Measurements from ENCODE around the gene OXCT2. TPM values are rescaled to one million over a fixed set of nuclear protein-coding genes. Genes with fewer than 3 reads are reported as not detected.
"Not testable (repeated sequence)": the region's sequence is repeated elsewhere in the genome, so short reads cannot be mapped to it uniquely, and the experiment has no call there.

Gene OXCT2
- total RNA-seq, 4 donors from 2014 or later: 0.15 to 6.6 (median 1.4) TPM; not detected in 1

DNA sequence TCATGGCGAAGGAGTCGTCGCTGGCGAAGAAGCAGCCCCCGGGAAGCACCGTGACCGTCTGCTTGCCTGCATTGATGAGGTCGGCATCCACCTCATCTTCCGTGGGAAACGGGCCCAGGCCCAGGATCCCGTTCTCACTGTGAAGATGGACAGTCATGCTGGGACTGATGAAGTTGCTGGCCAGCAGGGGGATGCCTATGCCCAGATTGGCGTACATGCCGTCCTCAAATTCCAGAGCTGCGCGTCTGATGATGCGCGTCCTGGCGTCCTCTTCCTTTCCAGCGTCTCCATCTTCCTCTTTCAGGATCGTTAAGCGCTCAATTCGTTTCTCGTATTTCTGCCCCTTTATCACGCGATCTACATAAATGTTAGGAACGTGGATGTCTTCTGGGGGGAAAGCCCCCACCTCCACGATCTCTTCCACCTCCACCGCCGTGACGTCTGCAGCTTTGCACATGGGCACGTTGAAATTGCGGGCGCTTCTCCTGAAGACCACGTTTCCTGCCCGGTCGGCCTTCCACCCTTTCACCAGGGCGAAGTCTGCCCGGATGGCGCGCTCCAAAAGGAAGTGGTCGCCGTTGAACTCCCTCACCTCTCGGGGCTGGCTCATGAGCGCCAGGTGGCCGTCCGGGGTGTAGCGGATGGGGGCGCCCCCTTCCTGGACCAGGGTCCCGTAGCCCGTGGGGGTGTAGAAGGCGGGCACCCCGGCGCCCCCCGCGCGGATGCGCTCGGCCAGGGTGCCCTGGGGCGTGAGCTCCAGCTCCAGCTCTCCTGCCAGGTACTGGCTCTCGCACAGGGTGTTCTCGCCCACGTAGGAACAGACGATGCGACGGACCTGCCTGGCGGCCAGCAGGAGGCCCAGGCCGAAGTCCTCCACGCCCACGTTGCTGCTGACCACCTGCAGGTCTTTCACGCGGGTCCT, 787 bp downstream of the OXCT2 start:
- intact Hi-C loops (cut with DNase I; ENCODE audit: low total_unique reads); H3K4me3 ChIP-seq (ENCODE audit: low read depth, poor library complexity, severe bottlenecking); DNase-seq (ENCODE audit: low spot score in 2 of 2): not testable (repeated sequence)
- WGBS, 2 donors: 12 to 14% methylated on average over 23 to 25 of the region's 71 CpGs

DNA sequence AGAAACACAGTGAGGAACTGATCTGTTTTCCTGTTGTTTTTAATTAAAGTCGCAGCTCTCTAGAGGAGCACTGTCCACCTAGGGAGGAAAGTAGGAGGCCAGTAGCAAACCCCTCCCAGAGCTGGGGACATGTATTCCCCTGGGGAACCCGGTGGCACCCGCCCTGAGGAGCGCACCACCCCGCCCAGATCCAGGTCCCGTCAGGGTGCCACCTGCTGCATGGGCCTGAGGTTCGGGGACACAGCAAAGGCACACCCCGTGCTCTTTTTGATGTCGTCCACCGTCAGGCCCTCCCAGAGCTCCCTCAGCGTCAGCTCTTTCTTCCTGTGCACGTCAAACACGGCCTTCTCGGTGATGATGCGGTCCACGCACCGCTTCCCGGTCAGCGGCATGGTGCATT, 1.6 kb downstream of the OXCT2 start:
- DNase-seq (ENCODE audit: low spot score in 2 of 2); intact Hi-C loops (cut with DNase I; ENCODE audit: low total_unique reads): not testable (repeated sequence)
- WGBS, 2 donors: 83 to 85% methylated on average over 16 to 18 of the region's 19 CpGs

DNA sequence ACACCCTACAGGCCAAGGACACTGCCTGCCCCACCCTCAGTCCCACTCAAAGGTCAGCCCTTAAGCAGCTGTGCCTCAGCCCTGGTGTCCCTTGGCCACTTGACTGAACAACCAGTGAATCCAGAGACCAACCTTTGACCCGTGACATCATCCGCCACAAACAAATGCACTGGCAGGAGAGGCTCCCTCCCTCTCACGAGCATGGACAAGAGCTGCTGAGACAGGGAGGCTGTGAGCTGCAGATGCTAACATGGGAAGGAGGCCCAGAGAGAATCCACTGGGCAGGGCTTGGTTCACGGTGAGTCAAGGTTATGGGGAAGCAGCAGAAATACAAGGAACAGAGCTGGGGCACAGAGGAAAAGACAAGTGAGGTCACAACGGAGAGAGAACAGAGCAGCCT, 4.7 kb downstream of the OXCT2 start:
- WGBS, 2 donors: 40 to 57% methylated on average over 1 of the region's 5 CpGs
- intact Hi-C loops (cut with DNase I; ENCODE audit: low total_unique reads); DNase-seq (ENCODE audit: low spot score in 2 of 2); H3K4me3 ChIP-seq (ENCODE audit: low read depth, poor library complexity, severe bottlenecking): not testable (repeated sequence)

More for the DNA sequence above, 1.6 kb downstream of the OXCT2 start:
- H3K4me3 ChIP-seq (ENCODE audit: low read depth, poor library complexity, severe bottlenecking): not testable (repeated sequence)

DNA sequence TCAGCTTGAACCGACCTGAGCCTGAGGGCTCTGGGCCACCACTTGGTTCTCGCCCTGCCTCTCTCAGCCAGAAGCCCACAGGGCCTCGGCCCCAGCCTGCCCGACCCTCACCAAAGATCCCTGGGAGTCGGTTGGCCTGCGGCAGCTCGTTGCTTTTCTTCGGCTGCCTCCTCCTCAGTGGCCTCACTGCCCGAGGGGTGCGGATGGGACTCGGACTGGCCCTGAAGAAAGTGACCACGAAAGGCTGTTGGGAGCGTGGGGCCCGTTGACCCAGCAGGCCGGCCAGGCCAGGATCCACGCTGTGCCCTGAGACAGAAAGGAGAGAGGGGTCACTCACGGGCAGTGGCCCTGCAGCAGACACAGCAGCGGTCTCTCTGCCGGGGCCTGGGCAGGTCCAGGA, 6.6 kb downstream of the OXCT2 start:
- WGBS, 2 donors: 55 to 80% methylated on average over 4 to 5 of the region's 19 CpGs

DNA sequence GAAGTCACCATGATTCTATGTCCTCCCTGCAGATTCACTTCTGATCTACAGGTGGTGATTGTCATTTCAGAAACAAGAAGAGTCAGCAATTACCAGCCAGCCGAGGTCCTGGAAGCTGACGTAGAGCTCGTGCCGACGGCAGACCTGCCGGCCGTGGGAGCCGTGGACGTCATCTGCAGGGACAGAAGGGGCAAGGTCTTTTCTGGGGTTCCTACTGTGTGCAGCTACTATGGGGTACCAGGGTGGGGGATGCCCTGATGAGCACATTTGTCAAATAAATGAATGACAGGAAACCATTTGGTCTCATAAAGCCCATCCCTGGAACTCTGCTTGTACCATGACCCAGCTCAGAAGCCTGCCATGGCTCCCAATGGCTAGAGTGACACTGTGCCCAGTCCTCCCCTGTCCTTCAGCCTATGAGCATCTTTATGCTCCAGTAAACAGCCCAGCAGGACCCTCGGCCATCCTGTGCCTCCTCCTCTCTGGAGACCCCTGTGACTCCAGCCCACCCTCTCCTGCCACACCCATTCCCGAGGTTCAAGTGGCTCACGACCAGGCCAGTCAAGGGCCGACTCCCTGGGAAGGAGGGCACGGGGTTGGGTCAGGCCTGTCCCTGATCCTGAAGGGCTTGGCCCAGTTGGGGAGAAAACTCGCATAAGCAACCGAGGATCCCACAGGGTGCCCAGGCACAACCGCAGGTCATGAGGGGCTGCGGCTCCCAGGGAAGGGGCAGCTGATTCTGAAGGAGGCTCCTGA, 7.4 kb downstream of the OXCT2 start:
- intact Hi-C loops (cut with DNase I; ENCODE audit: low total_unique reads); H3K4me3 ChIP-seq (ENCODE audit: low read depth, poor library complexity, severe bottlenecking): not testable (repeated sequence)
- 87 to 88% methylated on average over 15 to 17 of the region's 18 CpGs for WGBS, 2 donors
- DNase-seq (ENCODE audit: low spot score in 2 of 2): peak in 1 of 2 donors; percentile 78

More for the DNA sequence above, 6.6 kb downstream of the OXCT2 start:
- H3K4me3 ChIP-seq (ENCODE audit: low read depth, poor library complexity, severe bottlenecking); DNase-seq (ENCODE audit: low spot score in 2 of 2); intact Hi-C loops (cut with DNase I; ENCODE audit: low total_unique reads): not testable (repeated sequence)

DNA sequence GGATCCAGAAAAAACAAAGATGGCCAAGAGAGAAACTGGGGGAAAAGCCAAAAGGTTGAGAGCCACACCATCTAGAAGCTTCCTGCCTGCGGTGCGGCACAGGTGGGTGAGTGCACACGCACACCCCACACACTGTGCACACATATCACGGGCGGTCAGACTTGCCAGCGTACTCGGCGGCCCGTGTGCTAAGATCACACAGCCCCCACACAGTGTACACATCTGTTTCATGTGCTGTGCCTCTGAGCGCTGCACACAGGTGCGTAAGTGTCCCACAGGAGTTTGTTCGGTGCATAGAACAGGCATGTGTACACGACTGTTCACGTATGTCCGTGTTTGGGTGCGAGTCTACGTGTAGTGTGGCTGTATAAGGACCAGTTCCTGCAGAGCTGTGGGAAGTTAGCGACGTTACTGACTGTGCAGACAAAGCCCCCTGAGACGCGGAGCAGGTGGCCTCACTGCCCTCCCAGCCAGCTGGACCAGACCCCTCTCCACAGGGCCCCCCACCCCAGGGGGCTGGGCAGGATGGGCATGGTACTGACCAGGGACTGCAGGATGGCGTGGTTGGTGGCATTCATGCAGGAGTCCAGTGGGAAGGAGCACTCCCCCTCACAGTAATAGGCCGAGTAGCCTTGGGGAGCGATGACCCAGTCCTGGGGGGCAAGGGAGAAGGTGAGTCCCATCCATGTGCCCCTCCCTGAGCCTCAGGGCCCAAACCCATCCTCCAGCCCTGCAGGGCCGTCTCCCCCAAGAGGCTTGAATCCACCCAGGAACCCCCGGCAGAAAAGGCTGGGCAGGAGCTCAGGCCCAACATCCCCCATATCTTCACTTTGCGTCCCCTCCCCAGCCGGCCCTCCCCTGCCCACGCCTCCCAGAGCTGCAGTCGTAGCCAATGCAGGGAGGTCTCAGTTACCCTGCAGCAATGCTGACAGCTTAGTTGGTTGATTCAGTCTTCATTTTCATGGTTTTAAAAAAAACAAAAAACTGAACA, 8.3 kb downstream of the OXCT2 start:
- intact Hi-C loops (cut with DNase I; ENCODE audit: low total_unique reads): no loop called here
- 90 to 91% methylated on average over 29 to 30 of the region's 30 CpGs for WGBS, 2 donors
- DNase-seq (ENCODE audit: low spot score in 2 of 2): peak in 1 of 2 donors; percentile 67
- H3K4me3 ChIP-seq (ENCODE audit: low read depth, poor library complexity, severe bottlenecking): no peak overlapping the region
- no peak for TF ChIP-seq POLR2A (IDR thresholded peaks at IDR 0.05)
- TF ChIP-seq, protein P1, sequence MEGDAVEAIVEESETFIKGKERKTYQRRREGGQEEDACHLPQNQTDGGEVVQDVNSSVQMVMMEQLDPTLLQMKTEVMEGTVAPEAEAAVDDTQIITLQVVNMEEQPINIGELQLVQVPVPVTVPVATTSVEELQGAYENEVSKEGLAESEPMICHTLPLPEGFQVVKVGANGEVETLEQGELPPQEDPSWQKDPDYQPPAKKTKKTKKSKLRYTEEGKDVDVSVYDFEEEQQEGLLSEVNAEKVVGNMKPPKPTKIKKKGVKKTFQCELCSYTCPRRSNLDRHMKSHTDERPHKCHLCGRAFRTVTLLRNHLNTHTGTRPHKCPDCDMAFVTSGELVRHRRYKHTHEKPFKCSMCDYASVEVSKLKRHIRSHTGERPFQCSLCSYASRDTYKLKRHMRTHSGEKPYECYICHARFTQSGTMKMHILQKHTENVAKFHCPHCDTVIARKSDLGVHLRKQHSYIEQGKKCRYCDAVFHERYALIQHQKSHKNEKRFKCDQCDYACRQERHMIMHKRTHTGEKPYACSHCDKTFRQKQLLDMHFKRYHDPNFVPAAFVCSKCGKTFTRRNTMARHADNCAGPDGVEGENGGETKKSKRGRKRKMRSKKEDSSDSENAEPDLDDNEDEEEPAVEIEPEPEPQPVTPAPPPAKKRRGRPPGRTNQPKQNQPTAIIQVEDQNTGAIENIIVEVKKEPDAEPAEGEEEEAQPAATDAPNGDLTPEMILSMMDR (IDR thresholded peaks at IDR 0.05): no peak

DNA sequence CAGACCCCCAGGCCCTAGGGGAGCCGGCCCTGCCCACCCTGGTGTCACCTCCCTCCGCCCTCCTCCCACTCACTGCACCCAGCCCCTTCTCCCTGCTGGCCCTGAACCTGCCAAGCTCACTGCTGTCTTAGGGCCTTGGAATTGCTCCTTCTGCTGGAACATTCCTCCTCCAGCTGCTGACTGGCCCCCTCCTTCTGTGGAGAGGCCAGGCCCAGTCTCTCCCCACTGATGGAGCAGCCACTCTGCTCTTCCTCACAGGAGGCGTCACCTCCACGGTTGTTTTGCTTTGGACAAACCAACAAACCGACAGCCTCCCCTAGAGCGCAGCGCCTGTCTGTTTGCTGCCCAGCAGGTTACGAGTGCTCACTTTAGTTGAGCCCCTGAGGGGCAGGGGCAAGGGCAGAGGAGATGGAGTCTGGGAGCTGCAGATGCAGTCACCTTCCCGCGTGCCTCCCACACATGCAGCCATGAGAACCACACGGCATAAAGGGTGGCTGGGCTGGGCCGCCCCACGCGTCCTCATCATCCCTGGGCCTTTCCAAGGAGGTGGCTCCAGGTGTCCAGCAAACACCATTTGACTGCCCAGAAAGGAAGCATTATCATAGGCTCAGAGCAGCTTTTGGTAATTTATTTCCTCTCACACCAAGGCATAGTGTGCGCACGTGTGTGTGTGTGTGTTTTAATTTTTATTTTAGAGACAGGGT, 9.4 kb downstream of the OXCT2 start:
- H3K4me3 ChIP-seq (ENCODE audit: low read depth, poor library complexity, severe bottlenecking): no peak overlapping the region
- 72 to 79% methylated on average over 16 of the region's 16 CpGs for WGBS, 2 donors
- DNase-seq (ENCODE audit: low spot score in 2 of 2): peak in 1 of 2 donors; percentile 76
- intact Hi-C loops (cut with DNase I; ENCODE audit: low total_unique reads): no loop called here
- TF ChIP-seq, protein P1 (IDR thresholded peaks at IDR 0.05): no peak
- TF ChIP-seq POLR2A (IDR thresholded peaks at IDR 0.05): no peak
